ENCODE results near the gene ADAMTS8. TPM values are rescaled to one million over a fixed set of nuclear protein-coding genes. Genes with fewer than 3 reads are reported as not detected.

The ADAMTS8 gene
- total RNA-seq, 2 donors from 2014 or later = 2.5 to 7.8 TPM

DNA sequence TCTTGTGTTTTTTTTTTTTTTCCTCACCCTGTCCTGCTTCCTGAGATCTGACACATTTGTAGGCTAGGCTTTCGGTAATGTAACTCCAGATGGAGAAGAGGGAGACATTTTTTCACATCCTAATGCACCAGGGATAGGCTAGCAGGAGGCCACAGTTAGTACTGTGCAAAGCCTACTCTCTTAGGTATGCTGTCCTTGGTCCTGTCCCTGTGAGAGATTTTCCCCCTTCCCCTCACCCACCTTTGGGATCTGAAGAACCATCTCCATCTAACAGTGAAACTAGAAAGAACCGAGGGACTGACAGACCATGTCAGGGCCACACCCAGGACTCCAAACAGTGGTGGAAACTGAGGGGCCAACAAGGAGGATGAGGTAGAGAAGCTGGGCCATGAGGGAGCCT, 29.2 kb downstream of the ADAMTS8 start:
- H3K27me3 ChIP-seq = no peaks in the 10 kb centered on the region
- peaks cover 0 to 34% of the 10 kb centered on the region in 2 donors for H3K4me1 ChIP-seq
- H3K9me3 ChIP-seq = no peaks in the 10 kb centered on the region
- no peak overlapping the region for H3K4me3 ChIP-seq
- no peak overlapping the region for H3K27ac ChIP-seq
- DNase-seq (ENCODE audit: low spot score) = no peak
- TF ChIP-seq, protein P1, sequence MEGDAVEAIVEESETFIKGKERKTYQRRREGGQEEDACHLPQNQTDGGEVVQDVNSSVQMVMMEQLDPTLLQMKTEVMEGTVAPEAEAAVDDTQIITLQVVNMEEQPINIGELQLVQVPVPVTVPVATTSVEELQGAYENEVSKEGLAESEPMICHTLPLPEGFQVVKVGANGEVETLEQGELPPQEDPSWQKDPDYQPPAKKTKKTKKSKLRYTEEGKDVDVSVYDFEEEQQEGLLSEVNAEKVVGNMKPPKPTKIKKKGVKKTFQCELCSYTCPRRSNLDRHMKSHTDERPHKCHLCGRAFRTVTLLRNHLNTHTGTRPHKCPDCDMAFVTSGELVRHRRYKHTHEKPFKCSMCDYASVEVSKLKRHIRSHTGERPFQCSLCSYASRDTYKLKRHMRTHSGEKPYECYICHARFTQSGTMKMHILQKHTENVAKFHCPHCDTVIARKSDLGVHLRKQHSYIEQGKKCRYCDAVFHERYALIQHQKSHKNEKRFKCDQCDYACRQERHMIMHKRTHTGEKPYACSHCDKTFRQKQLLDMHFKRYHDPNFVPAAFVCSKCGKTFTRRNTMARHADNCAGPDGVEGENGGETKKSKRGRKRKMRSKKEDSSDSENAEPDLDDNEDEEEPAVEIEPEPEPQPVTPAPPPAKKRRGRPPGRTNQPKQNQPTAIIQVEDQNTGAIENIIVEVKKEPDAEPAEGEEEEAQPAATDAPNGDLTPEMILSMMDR (IDR thresholded peaks at IDR 0.05) = no peak
- no peaks in the 10 kb centered on the region for H3K36me3 ChIP-seq

DNA sequence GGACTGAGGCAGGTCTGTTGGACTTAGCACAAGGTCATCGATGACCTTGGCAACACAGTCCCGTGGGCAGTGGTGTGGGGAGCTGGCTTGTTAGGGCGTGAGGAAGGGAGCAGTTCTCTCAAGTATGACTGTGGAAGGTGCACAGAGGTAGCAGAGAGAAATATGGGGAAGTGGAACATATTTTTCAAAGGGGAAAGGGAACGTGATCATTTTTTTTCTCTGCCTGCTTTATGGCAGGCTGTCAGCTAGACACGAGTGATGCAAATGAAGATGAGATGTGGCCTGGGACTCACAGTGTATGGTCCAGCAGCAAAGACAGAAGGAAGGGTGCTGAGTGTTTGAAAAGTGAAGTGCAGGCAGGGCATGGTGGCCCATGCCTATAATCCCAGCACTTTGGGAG, 30.6 kb downstream of the ADAMTS8 start:
- Histone ChIP-seq H3K4me1 (peaks cover 0 to 20% of the 10 kb centered on the region in 2 donors), H3K27ac (no peak overlapping the region), H3K4me3 (no peak overlapping the region), H3K27me3 (no peaks in the 10 kb centered on the region), H3K36me3 (no peaks in the 10 kb centered on the region), H3K9me3 (no peaks in the 10 kb centered on the region)
- TF ChIP-seq, protein P1 (IDR thresholded peaks at IDR 0.05) = no peak
- DNase-seq (ENCODE audit: low spot score) = no peak

DNA sequence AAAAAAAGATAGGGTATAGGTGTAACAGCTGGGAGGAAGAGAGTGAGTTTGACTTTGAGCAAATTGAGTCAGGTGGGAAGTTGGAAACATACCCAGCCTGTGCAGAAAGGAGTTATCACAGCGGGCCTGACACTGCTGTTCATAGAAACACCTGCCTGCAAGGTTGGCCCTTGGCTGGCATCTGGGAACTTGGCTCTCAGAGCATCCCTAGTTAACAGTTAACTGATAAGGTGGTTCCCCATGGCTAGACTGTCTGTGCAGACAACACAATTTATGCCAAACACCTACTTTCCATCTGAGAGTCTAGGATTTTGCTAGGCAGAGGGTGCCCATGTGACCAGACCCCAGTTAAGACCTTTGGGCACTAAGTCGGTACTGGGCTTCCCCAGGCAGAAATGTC, 31.4 kb downstream of the ADAMTS8 start:
- Histone ChIP-seq H3K27me3 (no peaks in the 10 kb centered on the region), H3K9me3 (no peaks in the 10 kb centered on the region), H3K27ac (no peak overlapping the region), H3K4me1 (peaks cover 0 to 14% of the 10 kb centered on the region in 2 donors), H3K4me3 (no peak overlapping the region), H3K36me3 (no peaks in the 10 kb centered on the region)
- DNase-seq (ENCODE audit: low spot score) = no peak
- TF ChIP-seq, protein P1 (IDR thresholded peaks at IDR 0.05) = no peak

DNA sequence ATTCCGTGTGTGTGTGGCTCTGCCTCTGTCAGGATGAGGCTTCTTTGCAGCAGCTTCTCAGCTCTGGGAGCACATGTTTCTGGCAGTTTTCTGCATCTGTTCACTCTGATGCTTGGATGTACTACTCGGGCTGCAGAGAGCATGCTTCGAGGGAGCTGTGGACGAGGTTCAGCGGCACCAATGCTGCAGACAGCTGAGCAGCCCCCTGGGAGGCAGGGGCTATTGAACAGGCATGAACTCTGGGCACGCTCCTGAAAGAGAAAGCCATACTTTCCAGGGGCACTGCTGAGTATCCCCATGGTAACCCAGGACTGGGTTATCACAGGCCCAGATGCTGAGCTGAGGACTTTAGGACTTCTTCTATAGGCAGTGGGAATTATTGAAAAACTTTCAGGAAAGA, 33.8 kb downstream of the ADAMTS8 start:
- no peaks in the 10 kb centered on the region for H3K36me3 ChIP-seq
- H3K4me3 ChIP-seq = no peak overlapping the region
- peaks cover 0 to 6% of the 10 kb centered on the region in 2 donors for H3K4me1 ChIP-seq
- H3K27ac ChIP-seq = no peak overlapping the region
- no peaks in the 10 kb centered on the region for H3K27me3 ChIP-seq
- no peaks in the 10 kb centered on the region for H3K9me3 ChIP-seq
- TF ChIP-seq, protein P1 (IDR thresholded peaks at IDR 0.05) = no peak
- no peak for DNase-seq (ENCODE audit: low spot score)

DNA sequence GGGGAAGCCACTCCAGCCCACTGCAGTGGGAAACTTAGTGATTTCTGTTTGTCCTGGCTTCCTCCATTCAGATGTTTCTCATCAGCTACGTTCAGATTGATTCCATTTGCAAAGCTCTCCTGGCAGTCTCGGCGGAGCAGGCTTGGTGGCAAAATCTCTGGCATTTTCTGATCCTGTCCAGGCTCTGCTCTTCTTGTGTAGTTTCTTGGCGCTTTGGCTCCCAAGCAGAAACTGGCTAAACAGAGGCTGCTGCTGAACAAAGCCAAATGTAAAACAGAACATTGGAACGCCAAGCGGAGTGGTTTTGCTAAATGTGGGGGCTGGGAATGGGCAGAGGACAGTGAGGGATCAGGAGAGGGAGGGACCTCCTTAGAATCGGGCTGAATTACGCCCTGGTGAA, 36.7 kb downstream of the ADAMTS8 start:
- TF ChIP-seq, protein P1 (IDR thresholded peaks at IDR 0.05) = no peak
- no peaks in the 10 kb centered on the region for H3K36me3 ChIP-seq
- no peak for DNase-seq (ENCODE audit: low spot score)
- no peak overlapping the region for H3K27ac ChIP-seq
- H3K9me3 ChIP-seq = no peaks in the 10 kb centered on the region
- H3K4me3 ChIP-seq = no peak overlapping the region
- no peaks in the 10 kb centered on the region for H3K27me3 ChIP-seq
- peaks cover 0 to 17% of the 10 kb centered on the region in 2 donors for H3K4me1 ChIP-seq

DNA sequence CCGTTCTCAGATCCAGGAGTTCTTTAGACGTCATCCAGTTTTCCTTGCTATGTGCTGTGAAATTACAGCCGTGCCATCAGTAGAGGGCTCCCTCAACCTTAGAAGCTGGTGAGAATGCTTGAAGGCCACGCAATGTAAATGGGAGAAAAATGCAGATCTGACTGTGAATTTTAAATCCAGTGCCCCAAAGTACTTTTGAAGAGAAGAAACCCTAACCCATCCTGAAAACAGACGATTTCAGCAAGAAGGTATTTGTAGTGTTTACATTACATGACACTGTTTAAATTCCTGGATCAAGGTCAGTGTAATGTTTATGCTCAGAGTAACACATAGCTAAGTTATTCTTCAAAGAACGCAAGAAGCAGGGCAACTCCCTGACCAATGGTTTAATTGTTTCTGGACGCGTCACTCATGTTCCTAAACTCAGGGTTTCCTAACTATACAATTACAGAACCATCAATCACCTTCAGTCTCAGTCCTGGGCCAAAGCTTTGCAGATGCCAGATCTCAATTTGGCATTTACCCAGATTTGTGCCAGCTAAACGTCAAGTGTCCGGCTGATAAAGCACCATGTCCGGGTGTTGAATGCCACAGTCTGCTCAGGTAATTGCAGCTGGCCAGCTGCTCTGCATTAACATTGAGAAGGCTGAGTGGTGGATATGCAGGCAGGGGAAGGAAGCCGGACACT, 38.2 kb downstream of the ADAMTS8 start:
- Histone ChIP-seq H3K36me3 (no peaks in the 10 kb centered on the region), H3K27me3 (no peaks in the 10 kb centered on the region), H3K9me3 (no peaks in the 10 kb centered on the region), H3K4me3 (no peak overlapping the region), H3K4me1 (peaks cover 0 to 17% of the 10 kb centered on the region in 2 donors), H3K27ac (peak overlapping the region; percentile 27 to 56)
- TF ChIP-seq, protein P1 (IDR thresholded peaks at IDR 0.05) = peak; percentile 22 to 59
- DNase-seq (ENCODE audit: low spot score) = no peak

Data from right atrium auricular region (tissue), 2 donors.